Measurements from ENCODE around the gene RIPOR2.
"Not testable (repeated sequence)": the region's sequence is repeated elsewhere in the genome, so short reads cannot be mapped to it uniquely, and the experiment has no call there.

RIPOR2 gene

DNA sequence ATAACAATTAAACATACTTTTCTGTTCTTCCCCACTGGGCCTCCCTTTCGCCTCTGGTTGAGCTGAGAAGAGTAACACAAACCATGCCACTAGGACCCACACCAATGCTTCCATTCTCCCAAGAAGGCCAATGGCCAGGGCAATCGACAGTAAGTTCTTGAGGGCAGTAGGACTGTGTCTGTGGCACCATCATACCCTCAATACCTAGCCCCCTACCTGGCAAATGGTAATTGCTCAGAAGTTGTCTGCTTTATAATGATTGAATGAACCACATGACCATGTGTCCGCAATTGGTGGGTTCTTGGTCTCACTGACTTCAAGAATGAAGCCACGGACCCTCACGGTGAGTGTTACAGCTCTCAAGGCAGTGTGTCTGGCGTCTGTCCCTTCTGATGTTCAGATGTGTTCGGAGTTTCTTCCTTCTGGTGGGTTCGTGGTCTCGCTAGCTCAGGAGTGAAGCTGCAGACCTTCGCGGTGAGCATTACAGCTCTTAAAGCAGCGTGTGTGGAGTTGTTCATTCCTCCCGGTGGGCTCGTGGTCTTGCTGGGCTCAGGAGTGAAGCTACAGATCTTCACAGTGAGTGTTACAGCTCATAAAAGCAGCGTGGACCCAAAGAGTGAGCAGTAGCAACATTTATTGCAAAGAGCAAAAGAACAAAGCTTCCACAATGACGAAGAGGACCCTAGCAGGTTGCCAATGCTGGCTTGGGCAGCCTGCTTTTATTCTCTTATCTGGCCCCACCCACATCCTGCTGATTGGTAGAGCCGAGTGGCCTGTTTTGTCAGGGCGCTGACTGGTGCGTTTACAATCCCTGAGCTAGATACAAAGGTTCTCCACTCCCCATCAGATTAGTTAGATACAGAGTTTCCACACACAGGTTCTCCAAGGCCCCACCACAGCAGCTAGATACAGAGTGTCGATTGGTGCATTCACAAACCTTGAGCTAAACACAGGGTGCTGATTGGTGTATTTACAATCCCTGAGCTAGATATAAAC is 170.6 kb downstream of the RIPOR2 start:
- not testable (repeated sequence) for DNase-seq (ENCODE audit: low read depth, low spot score)

DNA sequence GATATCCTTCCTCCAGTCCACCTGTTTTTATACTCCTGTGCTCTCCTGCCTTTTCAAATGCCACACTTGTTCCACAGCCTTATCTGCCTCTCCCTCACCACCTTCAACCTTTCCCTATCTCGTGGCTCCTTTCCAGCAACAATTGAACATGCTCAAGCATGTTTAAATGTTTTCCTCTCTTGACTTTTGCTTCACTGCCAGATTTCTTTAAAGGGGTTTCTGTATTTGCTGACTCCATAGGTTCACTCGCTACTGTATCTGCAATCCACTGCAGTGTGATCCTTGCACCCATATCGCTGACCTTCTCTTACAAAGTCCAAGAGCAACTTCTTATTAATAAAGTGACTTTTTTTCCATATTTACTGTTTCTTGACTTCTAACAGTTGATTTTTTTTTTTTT is 172.2 kb downstream of the RIPOR2 start:
- no peak for DNase-seq (ENCODE audit: low read depth, low spot score)

- DNase-seq (ENCODE audit: low read depth, low spot score): no peak
These were observed 173.9 kb downstream of the RIPOR2 start for GRCh38 chr6:24761851-24762250.

DNA sequence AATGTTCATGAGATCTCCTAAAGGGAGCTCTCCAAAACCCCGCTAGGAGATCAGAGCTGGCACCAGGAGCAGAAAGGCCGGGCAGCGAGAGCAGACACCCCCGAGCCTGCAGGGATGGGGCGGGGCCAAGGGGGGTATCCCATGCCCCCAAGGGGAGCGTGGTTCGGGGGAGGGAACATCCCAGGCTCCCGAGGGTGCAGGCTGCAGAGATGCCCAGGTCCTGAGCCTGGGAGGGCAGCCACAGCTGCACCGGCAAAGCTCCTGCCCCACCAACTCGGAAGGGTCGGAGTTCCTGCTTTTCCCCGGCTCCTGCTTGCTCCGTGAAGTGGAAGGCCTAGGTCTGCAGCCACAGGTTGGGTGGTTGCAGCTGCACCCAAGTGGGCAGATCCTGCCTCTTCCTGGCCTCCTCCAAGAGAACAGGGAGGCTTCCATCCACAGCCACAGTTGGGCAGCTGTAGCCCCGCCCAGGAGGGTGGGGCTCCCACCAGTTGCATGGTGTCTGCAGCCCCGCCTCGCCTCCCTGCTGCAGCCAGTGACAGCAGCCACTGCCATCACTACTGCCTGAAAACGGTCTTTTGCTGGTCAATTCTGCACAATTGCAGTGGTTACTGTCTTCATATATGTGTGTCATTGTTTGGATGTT is 174.4 kb downstream of the RIPOR2 start:
- DNase-seq (ENCODE audit: low read depth, low spot score): no peak

- DNase-seq (ENCODE audit: low read depth, low spot score): no peak
These were observed 175.6 kb downstream of the RIPOR2 start for GRCh38 chr6:24760210-24760609.

- no peak for DNase-seq (ENCODE audit: low read depth, low spot score)
These were observed 176.0 kb downstream of the RIPOR2 start for GRCh38 chr6:24759718-24760117.

DNA sequence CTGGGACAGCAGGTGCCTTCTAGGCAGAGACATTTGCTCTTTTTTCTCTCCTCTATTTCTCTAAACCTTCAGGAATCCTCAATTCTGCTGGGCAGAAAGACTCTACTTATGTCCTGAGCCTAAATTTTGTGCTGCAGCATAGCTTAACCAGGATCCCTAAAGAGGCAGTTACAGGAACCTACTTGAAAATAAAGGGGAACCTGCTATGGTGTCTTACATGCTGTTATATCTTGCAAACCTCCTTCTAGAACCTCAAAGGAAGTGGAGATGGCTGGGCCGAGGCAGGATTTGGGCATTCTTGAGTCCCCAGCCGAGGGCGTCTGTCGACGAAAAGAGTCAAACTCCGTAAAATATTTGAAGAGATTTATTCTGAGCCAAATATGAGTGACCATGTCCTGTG is 178.1 kb downstream of the RIPOR2 start:
- no peak for DNase-seq (ENCODE audit: low read depth, low spot score)

- DNase-seq (ENCODE audit: low read depth, low spot score): no peak
These were observed 180.5 kb downstream of the RIPOR2 start for GRCh38 chr6:24755279-24755678.

DNA sequence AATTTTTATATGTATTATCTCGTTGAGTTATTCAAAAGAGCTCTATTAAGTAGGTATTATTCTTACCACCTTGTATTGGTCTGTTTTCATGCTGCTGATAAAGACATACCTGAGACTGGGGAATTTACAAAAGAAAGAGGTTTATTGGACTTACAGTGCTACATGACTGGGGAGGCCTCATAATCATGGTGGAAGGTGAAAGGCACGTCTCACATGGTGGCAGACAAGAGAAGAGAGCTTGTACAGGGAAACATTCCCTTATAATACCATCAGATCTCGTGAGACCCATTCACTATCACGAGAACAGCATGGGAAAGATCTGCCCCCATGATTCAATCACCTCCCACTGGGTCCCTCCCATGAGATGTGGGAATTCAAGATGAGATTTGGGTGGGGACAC is 181.4 kb downstream of the RIPOR2 start:
- not testable (repeated sequence) for DNase-seq (ENCODE audit: low read depth, low spot score)
